Spleen (tissue), 11 donors: ENCODE measurements around the gene RBM14. TPM values are rescaled to one million over a fixed set of nuclear protein-coding genes. Genes with fewer than 3 reads are reported as not detected.

ENCODE experiments used
- DNase-seq: peaks from one replicate; pipeline ENCODE4 v3.0.0-alpha.2; 2020
- H3K27ac ChIP-seq, 8 donors: fragments of 200-600 bp; sonication (generic) in 7 of 8; 1 replicate in 4 of 8; 2 replicates in 4 of 8; pipeline versions ENCODE4 v1.5.0 to v1.8.0; 2016 to 2021; ENCODE audit warnings: inconsistent platforms in 4 of 8, mild to moderate bottlenecking in 4 of 8, moderate library complexity in 1 of 8
- H3K27me3 ChIP-seq, 7 donors: fragments of 200-600 bp; sonication (generic) in 6 of 7; replicated peaks in 1 of 7; 1 replicate in 4 of 7; 2 replicates in 3 of 7; pipeline versions ENCODE4 v1.5.0 to v1.8.0; 2016 to 2021; ENCODE audit warnings: inconsistent platforms in 3 of 7, mild to moderate bottlenecking in 1 of 7
- H3K36me3 ChIP-seq, 6 donors: fragments of 200-600 bp; sonication (generic) in 5 of 6; 1 replicate in 4 of 6; 2 replicates in 2 of 6; pipeline versions ENCODE4 v1.5.0 to v1.8.0; 2016 to 2021; ENCODE audit warnings: inconsistent platforms in 2 of 6
- H3K4me1 ChIP-seq, 6 donors: fragments of 200-600 bp; sonication (generic) in 5 of 6; 1 replicate in 3 of 6; 2 replicates in 3 of 6; pipeline versions ENCODE4 v1.5.0 to v1.8.0; 2016 to 2021; ENCODE audit warnings: inconsistent platforms in 3 of 6
- H3K4me3 ChIP-seq, 8 donors: fragments of 200-600 bp; sonication (generic) in 7 of 8; 1 replicate in 4 of 8; 2 replicates in 4 of 8; pipeline versions ENCODE4 v1.5.0 to v1.8.0; 2016 to 2021; ENCODE audit warnings: inconsistent platforms in 4 of 8, mild to moderate bottlenecking in 4 of 8, moderate library complexity in 2 of 8
- H3K9me3 ChIP-seq, 8 donors: fragments of 200-600 bp; sonication (generic) in 7 of 8; 1 replicate in 4 of 8; 2 replicates in 4 of 8; pipeline versions ENCODE4 v1.5.0 to v1.8.0; 2016 to 2021; ENCODE audit warnings: inconsistent platforms in 4 of 8
- CTCF ChIP-seq, 11 experiments: fragments of 200-600 bp in 7 of 11; fragments of 450-650 bp in 4 of 11; sonication (generic) in 4 of 11; IDR thresholded peaks in 8 of 11; conservative IDR thresholded peaks in 3 of 11; 1 replicate in 7 of 11; 2 replicates in 4 of 11; pipeline versions ENCODE4 v1.4.0 to v1.8.0; 2016 to 2021; ENCODE audit warnings: antibody characterized with exemption in 11 of 11, inconsistent platforms in 4 of 11, mild to moderate bottlenecking in 1 of 11
- POLR2A ChIP-seq, 3 donors: fragments of 450-650 bp; IDR thresholded peaks; one replicate each; pipeline ENCODE4 v1.5.1; 2017; ENCODE audit warnings: antibody characterized with exemption in 3 of 3, mild to moderate bottlenecking in 1 of 3
- POLR2AphosphoS5 ChIP-seq, 3 donors: sonication (generic); formaldehyde crosslinking; IDR thresholded peaks; one replicate each; pipeline ENCODE4 v1.5.1; 2017; ENCODE audit warnings: antibody characterized with exemption in 3 of 3
- WGBS, 5 donors: extraction: QIAGEN DNeasy Blood & Tissue Kit in 3 of 5; methylation state at CpG; one replicate each; pipeline versions ENCODE4 v1.1.5 to v1.1.7; 2013 to 2018; 5-methylcytosine and 5-hydroxymethylcytosine counted together
- intact Hi-C: fragments of 100-400 bp; cut with DNase I; formaldehyde crosslinking; loops from one replicate; pipeline ENCODE4 v1.15.0; 2023; ENCODE audit warnings: low total_unique reads
- polyA plus RNA-seq, 3 donors: library from polyadenylated mRNA; stranded (reverse); fragments of 200-250 nt; gene quantifications; one replicate each; pipeline ENCODE4 v1.2.1, GENCODE V29; 2013
- total RNA-seq, 7 donors: library from RNA; depleted of rRNA in 3 of 7; stranded (reverse); fragments of >200 nt in 3 of 7; fragmentation: NEBNext Ultra II Directional in 4 of 7; extraction: Animal tissue kit (Norgen Biotek cat#: 25700) in 4 of 7; gene quantifications; one replicate each; pipeline versions ENCODE4 v1.1.0 to v1.2.1, GENCODE V29; 2016 to 2021
- donor health status: healthy with polysubstance abuse.
- donor health status: DM: no; HTN: no; CAD: no; lungs with moderate emphysema.
- donor health status: DM: no; HTN: no; CAD: no.
- donor health status: Bipolar disorder and iron deficiency.
- donor health status: healthy.
- donor health status: DM: no; HTN: no; CAD: no.
- donor health status: DM: yes; HTN: yes; CAD: no.

The RBM14 gene
- total and polyA plus RNA-seq, 10 donors = 37.7 to 96.6 (median 73.5) TPM

DNA sequence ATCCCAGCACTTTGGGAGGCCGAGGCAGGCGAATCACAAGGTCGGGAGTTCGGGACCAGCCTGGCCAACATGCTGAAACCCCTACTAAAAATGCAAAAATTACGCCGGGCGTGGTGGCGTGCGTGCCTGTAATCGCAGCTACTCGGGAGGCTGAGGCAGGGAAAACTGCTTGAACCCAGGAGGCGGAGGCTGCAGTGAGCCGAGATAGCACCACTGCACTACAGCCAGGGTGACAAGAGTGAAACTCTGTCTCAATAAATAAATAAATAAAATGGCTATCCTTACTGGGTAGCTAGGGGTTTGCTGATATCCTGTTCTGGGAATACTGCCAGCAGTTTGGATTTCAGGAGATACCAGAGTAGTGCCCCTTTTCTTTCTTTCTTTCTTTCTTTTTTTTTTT lies 2.4 kb upstream of the RBM14 start:
- peaks cover 18 to 68% (median 56%) of the 10 kb centered on the region in 6 donors for H3K4me1 ChIP-seq
- no peak for DNase-seq
- H3K27me3 ChIP-seq = no peaks in the 10 kb centered on the region
- intact Hi-C loops = no loop called here
- WGBS, 5 donors = 94 to 98% (median 96%) methylated on average over 13 of the region's 13 CpGs
- H3K4me3 ChIP-seq = no peak overlapping the region
- no peaks in the 10 kb centered on the region for H3K9me3 ChIP-seq
- TF ChIP-seq POLR2AphosphoS5 (IDR thresholded peaks at IDR 0.05) (peak in 1 of 3 donors; percentile 19), POLR2A (IDR thresholded peaks at IDR 0.05) (no peak), CTCF (IDR thresholded peaks at IDR 0.05 in 8 of 11, conservative IDR thresholded peaks at IDR 0.05 in 3 of 11) (no peak)
- no peak overlapping the region for H3K27ac ChIP-seq
- H3K36me3 ChIP-seq = peaks cover 0 to 9% (median 0%) of the 10 kb centered on the region in 6 donors

DNA sequence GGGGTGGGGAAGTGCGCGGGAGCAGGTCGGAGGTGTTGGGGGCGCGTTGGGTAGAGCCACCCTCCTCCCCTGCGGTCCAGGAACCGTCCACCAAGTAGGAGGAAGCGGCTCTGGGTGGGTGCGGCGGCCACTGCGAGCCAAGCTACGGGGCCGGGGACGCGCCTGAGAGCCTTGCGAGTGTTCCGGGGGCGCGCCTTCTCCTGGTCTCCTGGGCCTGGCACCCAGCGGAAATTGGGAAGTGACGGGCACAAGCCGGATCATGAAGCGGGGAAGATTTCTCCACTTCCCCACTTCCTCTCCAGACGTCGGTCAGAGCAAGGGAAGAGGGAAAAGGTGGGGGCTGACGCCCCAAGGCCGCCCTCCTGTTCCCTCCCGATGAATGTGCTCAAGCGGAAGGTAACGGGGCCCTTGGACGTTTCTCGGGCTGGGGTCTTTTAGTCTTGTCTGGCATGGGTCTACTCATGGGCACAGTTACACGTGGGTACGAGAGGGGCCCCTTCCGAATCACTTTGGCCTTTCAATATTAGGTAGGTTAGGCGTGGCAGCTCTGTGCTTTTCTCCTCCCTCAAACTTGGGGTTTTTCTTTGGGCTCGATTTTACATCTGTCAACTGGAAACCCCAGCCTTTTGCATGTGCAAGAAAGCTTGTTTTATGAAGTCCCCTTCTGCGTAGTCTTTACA lies 865 bp downstream of the RBM14 start:
- peaks cover 0 to 27% (median 3%) of the 10 kb centered on the region in 6 donors for H3K36me3 ChIP-seq
- intact Hi-C loops = no loop called here
- DNase-seq = peak; percentile 95
- H3K27me3 ChIP-seq = no peaks in the 10 kb centered on the region
- peak overlapping the region; percentile 91 to 99 (median 96) for H3K27ac ChIP-seq
- TF ChIP-seq POLR2AphosphoS5 (IDR thresholded peaks at IDR 0.05) (no peak), CTCF (IDR thresholded peaks at IDR 0.05 in 8 of 11, conservative IDR thresholded peaks at IDR 0.05 in 3 of 11) (no peak), POLR2A (IDR thresholded peaks at IDR 0.05) (no peak)
- H3K4me1 ChIP-seq = peaks cover 36 to 70% (median 59%) of the 10 kb centered on the region in 6 donors
- peak overlapping the region; percentile 73 to 99 (median 93) for H3K4me3 ChIP-seq
- 0 to 1% (median 1%) methylated on average over 25 to 38 of the region's 38 CpGs for WGBS, 5 donors
- no peaks in the 10 kb centered on the region for H3K9me3 ChIP-seq

DNA sequence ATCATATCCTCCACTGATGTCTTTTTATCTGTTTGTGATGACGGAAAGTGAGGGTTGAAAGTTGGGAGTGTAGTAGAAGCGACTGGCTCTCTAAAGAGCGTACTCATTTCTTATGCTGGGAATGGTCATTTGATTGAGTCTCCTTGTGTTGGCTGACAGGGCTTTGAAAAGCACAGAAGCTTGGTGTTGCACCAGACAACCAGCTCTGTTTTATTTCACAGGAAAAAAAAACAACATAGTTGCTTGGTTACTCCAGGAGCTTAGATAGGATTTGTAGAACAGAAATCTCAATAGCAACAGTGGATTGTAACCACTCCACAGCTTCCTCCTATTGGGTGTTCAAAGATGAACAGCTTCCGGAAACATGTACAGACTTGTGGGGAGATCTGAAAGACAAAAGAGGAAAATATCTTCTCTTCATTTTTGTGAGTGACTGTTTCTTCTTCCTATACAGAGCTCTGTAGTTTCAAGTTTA lies 2.7 kb downstream of the RBM14 start:
- peaks cover 53 to 86% (median 77%) of the 10 kb centered on the region in 6 donors for H3K4me1 ChIP-seq
- WGBS, 5 donors = 40 to 44% (median 43%) methylated on average over 4 of the region's 4 CpGs
- H3K9me3 ChIP-seq = no peaks in the 10 kb centered on the region
- no peak for DNase-seq
- TF ChIP-seq POLR2A (IDR thresholded peaks at IDR 0.05) (no peak), POLR2AphosphoS5 (IDR thresholded peaks at IDR 0.05) (no peak), CTCF (IDR thresholded peaks at IDR 0.05 in 8 of 11, conservative IDR thresholded peaks at IDR 0.05 in 3 of 11) (no peak)
- intact Hi-C loops = no loop called here
- peaks cover 0 to 45% (median 11%) of the 10 kb centered on the region in 6 donors for H3K36me3 ChIP-seq
- H3K27ac ChIP-seq = peak overlapping the region in 7 of 8 donors; percentile 26 to 99 (median 96)
- H3K27me3 ChIP-seq = no peaks in the 10 kb centered on the region
- H3K4me3 ChIP-seq = peak overlapping the region; percentile 73 to 99 (median 93)

GRCh38 chr11:66624450-66624849 lies 8.0 kb downstream of the RBM14 start:
- Histone ChIP-seq H3K36me3 (peaks cover 3 to 96% (median 64%) of the 10 kb centered on the region in 6 donors), H3K27me3 (no peaks in the 10 kb centered on the region), H3K27ac (no peak overlapping the region), H3K4me3 (no peak overlapping the region), H3K4me1 (peaks cover 38 to 100% (median 67%) of the 10 kb centered on the region in 6 donors), H3K9me3 (no peaks in the 10 kb centered on the region)
- TF ChIP-seq CTCF (IDR thresholded peaks at IDR 0.05 in 8 of 11, conservative IDR thresholded peaks at IDR 0.05 in 3 of 11) (no peak), POLR2A (IDR thresholded peaks at IDR 0.05) (no peak), POLR2AphosphoS5 (IDR thresholded peaks at IDR 0.05) (peak in 2 of 3 donors; percentile 25 to 52)
- intact Hi-C loops = no loop called here
- WGBS, 5 donors = 82 to 94% (median 90%) methylated on average over 15 to 16 of the region's 16 CpGs
- DNase-seq = no peak
